ENCODE results near the gene COL24A1. TPM values are rescaled to one million over a fixed set of nuclear protein-coding genes. Genes with fewer than 3 reads are reported as not detected.

COL24A1 gene
- total and polyA plus RNA-seq, 2 donors (not counting 1 experiment from before 2014, with no cell fraction given) = not detected

GRCh38 chr1:86110451-86111129, 46.0 kb downstream of the COL24A1 start:
- intact Hi-C loops (cut with micrococcal nuclease) = no loop called here
- WGBS (ENCODE audit: insufficient coverage) = 97% methylated on average over 32 of the region's 41 CpGs
- H4K20me1 ChIP-seq (ENCODE audit: control insufficient read depth, insufficient read depth, low read length, poor library complexity, severe bottlenecking) = no peaks in the 10 kb centered on the region
- DNase-seq (no peak), ATAC-seq (ENCODE audit: low read depth) (no peak)
- H3K36me3 ChIP-seq (replicated peaks in 1 of 2; ENCODE audit: control extremely low read depth in 1 of 2, control insufficient read depth in 1 of 2, extremely low read depth in 1 of 2, insufficient read depth in 2 of 2, low read length in 1 of 2) = no peaks in the 10 kb centered on the region
- H3K4me1 ChIP-seq (ENCODE audit: control insufficient read depth in 2 of 2, insufficient read depth in 2 of 2, low read length in 2 of 2) = no peaks in the 10 kb centered on the region
- Mint-ChIP-seq H3K27me3 (no peaks in the 10 kb centered on the region), H3K4me3 (no peak overlapping the region), H3K27ac (no peak overlapping the region), H3K9me3 (ENCODE audit: insufficient read depth) (peaks cover 2% of the 10 kb centered on the region), H3K4me1 (no peaks in the 10 kb centered on the region)
- CTCF ChIA-PET = no interaction called here
- no peak for TF ChIP-seq EZH2 (IDR thresholded peaks at IDR 0.05; ENCODE audit: borderline replicate concordance, insufficient read depth, low read depth, low read length, poor library complexity, severe bottlenecking)
- no peak for TF ChIP-seq CTCF (IDR thresholded peaks at IDR 0.05)
- no peak overlapping the region for H2AFZ ChIP-seq (ENCODE audit: insufficient read depth, low read depth, low read length, poor library complexity, severe bottlenecking)
- H3K27ac ChIP-seq (ENCODE audit: low read length in 2 of 2) = no peak overlapping the region
- no peak overlapping the region for H3K4me3 ChIP-seq (ENCODE audit: control extremely low read depth in 1 of 5, extremely low read depth in 1 of 5, insufficient read depth in 1 of 5, low read depth in 2 of 5, low read length in 4 of 5)
- peaks cover 0 to 9% (median 0%) of the 10 kb centered on the region in 3 donors for H3K9me3 ChIP-seq (ENCODE audit: control extremely low read depth in 1 of 3, control insufficient read depth in 2 of 3, insufficient read depth in 1 of 3, low read length in 2 of 3)
- POLR2A ChIA-PET = no interaction called here
- H3K79me2 ChIP-seq (ENCODE audit: control insufficient read depth, insufficient read depth, low read length) = no peaks in the 10 kb centered on the region
- no peak overlapping the region for H3K4me2 ChIP-seq (replicated peaks; ENCODE audit: low read depth, low read length, poor library complexity, severe bottlenecking)
- H3K27me3 ChIP-seq (replicated peaks in 1 of 4; ENCODE audit: control extremely low read depth in 1 of 4, control insufficient read depth in 3 of 4, insufficient read depth in 4 of 4, low read length in 3 of 4) = no peaks in the 10 kb centered on the region
- H3K9ac ChIP-seq (ENCODE audit: low read length) = no peak overlapping the region

GRCh38 chr1:86105533-86105866, 51.1 kb downstream of the COL24A1 start:
- Histone ChIP-seq H3K4me2 (replicated peaks; ENCODE audit: low read depth, low read length, poor library complexity, severe bottlenecking) (no peak overlapping the region), H3K4me3 (ENCODE audit: control extremely low read depth in 1 of 5, extremely low read depth in 1 of 5, insufficient read depth in 1 of 5, low read depth in 2 of 5, low read length in 4 of 5) (no peak overlapping the region), H3K9me3 (ENCODE audit: control extremely low read depth in 1 of 3, control insufficient read depth in 2 of 3, insufficient read depth in 1 of 3, low read length in 2 of 3) (peaks cover 0 to 13% (median 0%) of the 10 kb centered on the region in 3 donors), H3K9ac (ENCODE audit: low read length) (no peak overlapping the region), H2AFZ (ENCODE audit: insufficient read depth, low read depth, low read length, poor library complexity, severe bottlenecking) (no peak overlapping the region), H3K36me3 (replicated peaks in 1 of 2; ENCODE audit: control extremely low read depth in 1 of 2, control insufficient read depth in 1 of 2, extremely low read depth in 1 of 2, insufficient read depth in 2 of 2, low read length in 1 of 2) (no peaks in the 10 kb centered on the region), H3K4me1 (ENCODE audit: control insufficient read depth in 2 of 2, insufficient read depth in 2 of 2, low read length in 2 of 2) (no peaks in the 10 kb centered on the region), H3K79me2 (ENCODE audit: control insufficient read depth, insufficient read depth, low read length) (no peaks in the 10 kb centered on the region), H3K27ac (ENCODE audit: low read length in 2 of 2) (no peak overlapping the region), H3K27me3 (replicated peaks in 1 of 4; ENCODE audit: control extremely low read depth in 1 of 4, control insufficient read depth in 3 of 4, insufficient read depth in 4 of 4, low read length in 3 of 4) (no peaks in the 10 kb centered on the region), H4K20me1 (ENCODE audit: control insufficient read depth, insufficient read depth, low read length, poor library complexity, severe bottlenecking) (no peaks in the 10 kb centered on the region)
- WGBS (ENCODE audit: insufficient coverage) = 91% methylated on average over 1 of the region's 2 CpGs
- TF ChIP-seq CTCF (IDR thresholded peaks at IDR 0.05) (no peak), EZH2 (IDR thresholded peaks at IDR 0.05; ENCODE audit: borderline replicate concordance, insufficient read depth, low read depth, low read length, poor library complexity, severe bottlenecking) (no peak)
- POLR2A ChIA-PET = no interaction called here
- ATAC-seq (ENCODE audit: low read depth) (no peak), DNase-seq (no peak)
- Mint-ChIP-seq H3K4me1 (no peaks in the 10 kb centered on the region), H3K27me3 (no peaks in the 10 kb centered on the region), H3K4me3 (no peak overlapping the region), H3K27ac (no peak overlapping the region), H3K9me3 (ENCODE audit: insufficient read depth) (no peaks in the 10 kb centered on the region)
- CTCF ChIA-PET = no interaction called here
- intact Hi-C loops (cut with micrococcal nuclease) = no loop called here
